ENCODE measurements around the gene NR4A1. TPM values are rescaled to one million over a fixed set of nuclear protein-coding genes. Genes with fewer than 3 reads are reported as not detected.

NR4A1 gene
- 100 to 1,000 TPM; 113 to 136 TPM for total RNA-seq

GRCh38 chr12:52050758-52051541 is at the start of gene NR4A1:
Gene NR4A1 (plus strand): TSS chr12:52051442. CDS start chr12:52054329, 2,887 bp downstream.
- Mint-ChIP-seq H3K27me3 (ENCODE audit: low read depth) (no peaks in the 10 kb centered on the region), H3K27ac (peak within 1 kb of the TSS; percentile 84), H3K4me1 (ENCODE audit: low read depth) (peaks cover 40% of the 10 kb centered on the region), H3K4me3 (peak within 1 kb of the TSS; percentile 93 to 98), H3K36me3 (ENCODE audit: insufficient read depth in 2 of 2) (peaks cover 9 to 11% of the 10 kb centered on the region in 2 donors), H3K9me3 (no peaks in the 10 kb centered on the region)
- ATAC-seq (replicated peaks in 1 of 2) (peak; percentile 92), DNase-seq (peak; percentile 98 to 99)

DNA sequence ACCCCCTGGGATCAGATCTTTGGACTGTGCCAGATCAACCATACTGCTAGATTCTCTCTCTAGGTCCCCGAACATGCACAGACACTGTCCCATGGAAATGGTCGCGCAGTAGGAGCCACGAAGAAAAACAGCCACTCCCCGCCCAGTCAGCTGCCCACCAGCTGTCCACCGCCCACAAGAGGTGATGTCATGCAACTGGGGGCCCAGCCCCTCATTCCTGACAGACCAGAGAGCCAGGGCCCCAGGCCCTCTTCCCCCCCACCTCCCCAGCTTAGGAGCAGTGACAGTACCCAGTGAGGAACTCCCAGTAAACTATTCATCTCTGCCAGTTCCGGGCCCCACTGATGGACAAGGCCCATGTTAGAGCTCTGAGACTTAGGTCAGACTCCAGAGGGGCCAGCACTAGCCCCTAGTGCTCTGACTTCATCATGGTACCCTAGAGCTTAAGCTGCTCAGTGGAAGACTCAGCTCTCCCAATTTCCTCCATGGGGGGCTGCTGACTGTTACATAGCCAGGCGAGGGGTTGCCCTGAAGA is 48.2 kb upstream of the NR4A1 start:
- H3K27me3 Mint-ChIP-seq (ENCODE audit: low read depth), result peaks cover 17% of the 10 kb centered on the region
- H3K27ac Mint-ChIP-seq, result no peak overlapping the region
- H3K4me1 Mint-ChIP-seq (ENCODE audit: low read depth), result peaks cover 24% of the 10 kb centered on the region
- H3K9me3 Mint-ChIP-seq, result no peaks in the 10 kb centered on the region
- no peak overlapping the region for H3K4me3 Mint-ChIP-seq
- DNase-seq, result no peak
- H3K36me3 Mint-ChIP-seq (ENCODE audit: insufficient read depth in 2 of 2), result no peaks in the 10 kb centered on the region
- ATAC-seq (replicated peaks in 1 of 2), result no peak

DNA sequence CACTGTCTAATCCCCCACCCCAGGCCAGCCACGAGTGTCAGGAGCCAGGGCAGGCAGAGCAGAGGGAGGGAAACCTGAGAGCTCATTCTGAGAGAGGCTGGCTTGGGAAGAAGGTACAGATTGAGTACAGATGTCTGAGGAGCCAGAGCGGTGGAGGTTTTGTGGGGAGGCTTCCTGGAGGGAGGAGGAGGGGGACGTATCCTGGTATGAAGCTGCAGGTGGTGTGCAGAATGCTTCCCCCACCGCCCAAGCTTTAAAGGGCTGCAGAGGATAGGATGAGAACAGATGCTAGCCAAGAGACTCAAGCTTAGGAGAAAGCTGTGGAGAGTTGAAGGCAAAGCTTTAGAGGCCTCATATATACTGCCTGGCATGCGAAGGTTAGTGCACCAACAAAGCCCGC is 47.7 kb upstream of the NR4A1 start:
- Mint-ChIP-seq H3K36me3 (ENCODE audit: insufficient read depth in 2 of 2) (no peaks in the 10 kb centered on the region), H3K4me3 (no peak overlapping the region), H3K27ac (no peak overlapping the region), H3K4me1 (ENCODE audit: low read depth) (peaks cover 29% of the 10 kb centered on the region), H3K27me3 (ENCODE audit: low read depth) (peaks cover 17% of the 10 kb centered on the region), H3K9me3 (no peaks in the 10 kb centered on the region)
- ATAC-seq (replicated peaks in 1 of 2) (no peak), DNase-seq (no peak)

DNA sequence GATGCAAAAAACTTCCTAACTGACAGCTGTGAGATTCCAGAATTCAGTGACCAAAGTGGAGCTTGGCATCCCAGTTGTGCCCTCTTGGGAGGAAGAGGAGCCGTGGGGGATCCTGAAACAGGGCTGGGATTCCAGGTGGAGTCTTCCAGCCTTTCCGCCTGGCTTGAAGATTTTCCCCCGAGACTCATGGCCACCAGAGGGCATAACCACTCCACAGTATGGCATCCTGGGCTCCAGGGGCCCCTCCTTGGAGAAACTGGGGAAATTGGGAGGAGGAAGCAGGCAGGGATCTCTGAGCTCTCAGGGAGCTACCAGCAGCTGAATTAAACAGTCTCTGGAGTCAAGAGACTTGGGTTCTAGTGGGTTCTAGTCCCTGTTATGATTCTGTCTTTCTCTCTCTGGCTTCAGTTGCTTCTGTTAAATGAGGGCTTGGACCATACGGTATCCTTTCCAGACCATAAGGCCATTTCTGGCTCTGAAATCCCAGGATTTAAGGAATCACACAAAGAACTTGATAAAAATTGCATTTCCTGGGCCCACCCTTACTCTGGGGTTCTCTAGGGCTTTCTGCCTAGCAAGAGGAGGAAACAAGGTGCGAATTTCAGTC is 47.1 kb upstream of the NR4A1 start:
- Mint-ChIP-seq H3K36me3 (ENCODE audit: insufficient read depth in 2 of 2) (no peaks in the 10 kb centered on the region), H3K4me3 (no peak overlapping the region), H3K27me3 (ENCODE audit: low read depth) (peaks cover 17% of the 10 kb centered on the region), H3K27ac (no peak overlapping the region), H3K9me3 (no peaks in the 10 kb centered on the region), H3K4me1 (ENCODE audit: low read depth) (peaks cover 31% of the 10 kb centered on the region)
- no peak for ATAC-seq (replicated peaks in 1 of 2)
- no peak for DNase-seq

DNA sequence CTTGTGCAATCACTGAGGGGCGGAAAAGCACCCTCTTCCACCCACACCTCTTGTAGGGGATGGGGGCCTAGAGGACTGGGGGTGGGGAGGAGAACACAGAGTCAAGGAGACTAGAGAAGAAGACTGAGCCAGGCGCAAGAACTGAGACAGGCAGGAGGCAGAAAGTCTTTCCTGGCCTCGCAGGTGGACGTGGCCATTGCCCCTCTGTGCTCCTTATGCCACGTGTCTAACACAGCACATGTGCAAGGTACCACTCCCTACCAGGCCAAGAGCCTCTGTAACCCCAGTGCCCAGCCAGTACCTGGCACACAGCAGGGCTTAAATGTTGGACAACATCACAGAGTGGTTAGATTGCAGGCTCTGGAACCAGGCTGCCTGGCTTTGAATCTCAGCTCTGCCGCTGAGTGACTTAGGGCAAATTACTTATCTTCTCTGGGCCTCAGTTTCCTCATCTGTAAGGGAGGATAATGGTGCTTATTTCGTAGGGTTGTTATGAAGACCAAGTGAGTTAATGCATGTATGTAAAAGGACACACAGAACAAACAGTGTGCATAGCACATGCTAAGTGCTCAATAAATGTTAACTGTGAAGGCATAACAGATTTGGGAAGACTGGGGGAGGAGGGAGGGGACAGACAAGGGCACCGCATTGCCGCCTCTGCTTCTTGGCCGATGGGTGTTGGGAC is 45.9 kb upstream of the NR4A1 start:
- H3K4me1 Mint-ChIP-seq (ENCODE audit: low read depth), result peaks cover 26% of the 10 kb centered on the region
- DNase-seq (no peak), ATAC-seq (replicated peaks in 1 of 2) (no peak)
- H3K9me3 Mint-ChIP-seq, result no peaks in the 10 kb centered on the region
- peak overlapping the region; percentile 78 to 88 for H3K4me3 Mint-ChIP-seq
- H3K36me3 Mint-ChIP-seq (ENCODE audit: insufficient read depth in 2 of 2), result no peaks in the 10 kb centered on the region
- H3K27ac Mint-ChIP-seq, result no peak overlapping the region
- peaks cover 17% of the 10 kb centered on the region for H3K27me3 Mint-ChIP-seq (ENCODE audit: low read depth)

- Mint-ChIP-seq H3K36me3 (ENCODE audit: insufficient read depth in 2 of 2) (no peaks in the 10 kb centered on the region), H3K4me1 (ENCODE audit: low read depth) (peaks cover 26% of the 10 kb centered on the region), H3K27ac (no peak overlapping the region), H3K4me3 (peak overlapping the region; percentile 78 to 88), H3K27me3 (ENCODE audit: low read depth) (peaks cover 17% of the 10 kb centered on the region), H3K9me3 (no peaks in the 10 kb centered on the region)
- no peak for ATAC-seq (replicated peaks in 1 of 2)
- DNase-seq, result no peak
Observed at GRCh38 chr12:52005903-52006703, 45.1 kb upstream of the NR4A1 start.

- Mint-ChIP-seq H3K4me3 (peak within 1 kb of the TSS; percentile 81 to 91), H3K36me3 (ENCODE audit: insufficient read depth in 2 of 2) (no peaks in the 10 kb centered on the region), H3K9me3 (no peaks in the 10 kb centered on the region), H3K27ac (peak within 1 kb of the TSS; percentile 18), H3K27me3 (ENCODE audit: low read depth) (peaks cover 17% of the 10 kb centered on the region), H3K4me1 (ENCODE audit: low read depth) (peaks cover 26% of the 10 kb centered on the region)
- DNase-seq (peak; percentile 80 to 84), ATAC-seq (replicated peaks in 1 of 2) (peak; percentile 74 to 79)
Observed at GRCh38 chr12:52006726-52007157, 44.5 kb upstream of the NR4A1 start, which contains the start of gene TAMALIN. Gene TAMALIN (plus strand): TSS chr12:52006946. CDS start chr12:52007020, 74 bp downstream.

GRCh38 chr12:52007158-52007921 is 43.9 kb upstream of the NR4A1 start:
- H3K4me1 Mint-ChIP-seq (ENCODE audit: low read depth), result peaks cover 26% of the 10 kb centered on the region
- H3K27ac Mint-ChIP-seq, result peak overlapping the region; percentile 18
- no peaks in the 10 kb centered on the region for H3K9me3 Mint-ChIP-seq
- peaks cover 17% of the 10 kb centered on the region for H3K27me3 Mint-ChIP-seq (ENCODE audit: low read depth)
- DNase-seq (peak; percentile 45 to 48), ATAC-seq (replicated peaks in 1 of 2) (peak; percentile 45 to 50)
- peak overlapping the region; percentile 81 to 91 for H3K4me3 Mint-ChIP-seq
- H3K36me3 Mint-ChIP-seq (ENCODE audit: insufficient read depth in 2 of 2), result peaks cover 0 to 2% of the 10 kb centered on the region in 2 donors

DNA sequence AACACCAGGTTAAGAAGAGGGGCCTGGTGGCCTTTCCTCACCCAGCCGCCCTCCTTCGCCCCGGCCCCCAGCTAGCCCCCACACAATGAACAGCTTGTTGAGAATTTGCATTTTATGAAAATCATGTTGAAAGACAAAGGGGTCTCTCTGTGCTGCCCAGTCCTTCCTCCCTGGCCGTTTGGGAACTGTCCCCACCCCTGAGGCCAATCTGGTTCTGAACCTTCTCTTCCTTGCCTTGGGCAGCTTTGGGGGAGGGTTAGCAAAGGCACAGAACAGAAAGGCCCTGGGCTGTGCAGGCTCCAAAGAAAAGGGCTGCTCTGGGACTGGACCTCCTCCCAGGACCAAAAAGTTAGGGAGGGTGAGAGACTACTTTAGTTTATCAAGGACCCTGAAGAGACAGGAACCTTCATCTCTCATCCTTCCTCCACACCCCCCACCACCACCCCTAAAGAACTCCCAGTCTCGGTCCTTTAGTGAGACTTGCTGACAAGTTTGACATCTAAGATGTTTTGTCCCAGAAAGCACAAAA is 43.2 kb upstream of the NR4A1 start:
- Mint-ChIP-seq H3K9me3 (no peaks in the 10 kb centered on the region), H3K27ac (no peak overlapping the region), H3K4me3 (peak overlapping the region; percentile 81 to 91)

DNA sequence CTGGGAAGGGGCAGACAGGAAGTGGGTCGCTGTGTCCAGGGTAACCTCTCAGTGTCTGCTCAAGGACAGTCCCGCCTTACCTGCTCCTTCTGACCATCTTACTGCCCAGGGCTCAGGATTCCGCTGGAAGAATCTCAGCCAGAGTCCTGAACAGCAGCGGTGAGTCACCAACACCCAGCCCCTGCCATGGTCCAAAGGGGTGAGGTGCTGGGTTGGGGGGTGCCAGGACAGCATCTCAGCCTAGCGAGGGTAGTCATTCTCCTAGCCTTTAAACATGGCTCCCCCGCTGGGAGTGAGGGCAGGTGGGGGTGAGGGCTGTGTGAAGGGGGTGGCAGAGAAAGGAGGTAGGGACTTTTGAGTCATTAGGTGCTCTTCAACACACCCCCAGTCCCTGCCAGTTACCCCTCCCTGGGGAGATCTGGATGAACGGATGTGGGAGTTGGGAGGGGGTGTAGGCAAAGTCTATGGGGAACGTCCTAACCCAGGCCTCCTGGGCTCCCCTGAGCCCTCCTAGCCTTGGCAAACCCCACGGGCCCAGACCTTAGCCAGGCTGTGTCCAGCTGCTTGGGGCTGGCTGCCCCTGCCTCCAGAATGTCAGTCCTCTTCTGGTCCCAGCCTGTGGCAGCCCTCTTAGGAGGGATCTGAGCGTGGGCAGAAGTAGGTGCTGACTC is 42.0 kb upstream of the NR4A1 start:
- Mint-ChIP-seq H3K27ac (no peak overlapping the region), H3K9me3 (no peaks in the 10 kb centered on the region), H3K4me3 (no peak overlapping the region), H3K36me3 (ENCODE audit: insufficient read depth in 2 of 2) (peaks cover 0 to 2% of the 10 kb centered on the region in 2 donors), H3K27me3 (ENCODE audit: low read depth) (peaks cover 17% of the 10 kb centered on the region), H3K4me1 (ENCODE audit: low read depth) (peaks cover 26% of the 10 kb centered on the region)
- DNase-seq (no peak), ATAC-seq (replicated peaks in 1 of 2) (no peak)

More for the DNA sequence above, 43.2 kb upstream of the NR4A1 start:
- Mint-ChIP-seq H3K36me3 (ENCODE audit: insufficient read depth in 2 of 2) (peaks cover 0 to 2% of the 10 kb centered on the region in 2 donors), H3K27me3 (ENCODE audit: low read depth) (peaks cover 17% of the 10 kb centered on the region), H3K4me1 (ENCODE audit: low read depth) (peaks cover 26% of the 10 kb centered on the region)
- ATAC-seq (replicated peaks in 1 of 2) (no peak), DNase-seq (no peak)

GRCh38 chr12:52010152-52010622 is 41.1 kb upstream of the NR4A1 start:
- no peaks in the 10 kb centered on the region for H3K9me3 Mint-ChIP-seq
- ATAC-seq (replicated peaks in 1 of 2) (no peak), DNase-seq (no peak)

More at GRCh38 chr12:52010152-52010622, 41.1 kb upstream of the NR4A1 start:
- Mint-ChIP-seq H3K27ac (no peak overlapping the region), H3K27me3 (ENCODE audit: low read depth) (peaks cover 13% of the 10 kb centered on the region), H3K4me3 (no peak overlapping the region), H3K36me3 (ENCODE audit: insufficient read depth in 2 of 2) (peaks cover 0 to 2% of the 10 kb centered on the region in 2 donors), H3K4me1 (ENCODE audit: low read depth) (peaks cover 26% of the 10 kb centered on the region)

All from activated T-cell treated with anti-CD3 and anti-CD28 coated beads, Interleukin-2, amount 50 U/mL, for 72 hours (primary cell).